ENCODE results near the gene BAIAP2.
A peak's percentile ranks its signal among the peaks of the same experiment; 100 is the strongest.

BAIAP2 gene

GRCh38 chr17:81114351-81115093, 79.6 kb downstream of the BAIAP2 start:
- DNase-seq: no peak

- DNase-seq: no peak
Observed at GRCh38 chr17:81115219-81115618, 80.3 kb downstream of the BAIAP2 start.

GRCh38 chr17:81115749-81116464, 81.0 kb downstream of the BAIAP2 start:
- no peak for DNase-seq

- DNase-seq: no peak
Observed at GRCh38 chr17:81116704-81117103, 81.8 kb downstream of the BAIAP2 start.

GRCh38 chr17:81117672-81118198, 82.8 kb downstream of the BAIAP2 start:
- no peak for DNase-seq

- DNase-seq: no peak
Observed at GRCh38 chr17:81118308-81119221, 83.6 kb downstream of the BAIAP2 start.

- peak; percentile 91 for DNase-seq
Observed at GRCh38 chr17:81119223-81120148, 84.5 kb downstream of the BAIAP2 start.

GRCh38 chr17:81120149-81120484, 85.2 kb downstream of the BAIAP2 start:
- DNase-seq: no peak

- no peak for DNase-seq
Observed at GRCh38 chr17:81120695-81121621, 86.0 kb downstream of the BAIAP2 start.

- no peak for DNase-seq
Observed at GRCh38 chr17:81121841-81122733, 87.1 kb downstream of the BAIAP2 start.

GRCh38 chr17:81123052-81124048, 88.4 kb downstream of the BAIAP2 start:
- DNase-seq: no peak

GRCh38 chr17:81124377-81124776, 89.4 kb downstream of the BAIAP2 start:
- no peak for DNase-seq

GRCh38 chr17:81125573-81126081, 90.7 kb downstream of the BAIAP2 start:
- no peak for DNase-seq

- no peak for DNase-seq
Observed at GRCh38 chr17:81126281-81127132, 91.6 kb downstream of the BAIAP2 start.

- no peak for DNase-seq
Observed at GRCh38 chr17:81127133-81127455, 92.1 kb downstream of the BAIAP2 start.

GRCh38 chr17:81127526-81128177, 92.7 kb downstream of the BAIAP2 start:
- no peak for DNase-seq

GRCh38 chr17:81128338-81128737, 93.4 kb downstream of the BAIAP2 start:
- DNase-seq: no peak
